Stimulated activated naive B cell treated with anti-CD40 and anti-IgM and Interleukin-4, amounts not matched to agents 10 μg/mL and 1 μg/mL and 100 μg/mL, for 72 hours (primary cell): ENCODE measurements around the gene KCP.
"Not testable (repeated sequence)": the region's sequence is repeated elsewhere in the genome, so short reads cannot be mapped to it uniquely, and the experiment has no call there.

ENCODE experiments used
- ATAC-seq, 2 donors: fragments of 150-1000 bp; cut with Tn5 transposase; replicated peaks; 2 replicates each; pipeline ENCODE4 v1.10.0; 2021; ENCODE audit warnings: moderate library complexity in 1 of 2
- DNase-seq: peaks from one replicate; pipeline ENCODE4 v3.0.0; 2021
- H3K27ac Mint-ChIP-seq: one replicate; pipeline ENCODE4 v1.8.0; 2022; ENCODE audit warnings: mild to moderate bottlenecking, mixed read lengths
- H3K27me3 Mint-ChIP-seq, 2 donors: one replicate each; pipeline ENCODE4 v1.8.0; 2022; ENCODE audit warnings: mixed read lengths in 2 of 2
- H3K36me3 Mint-ChIP-seq, 2 donors: one replicate each; pipeline ENCODE4 v1.8.0; 2022; ENCODE audit warnings: mixed read lengths in 2 of 2, mild to moderate bottlenecking in 1 of 2
- H3K4me1 Mint-ChIP-seq, 2 donors: one replicate each; pipeline ENCODE4 v1.8.0; 2022; ENCODE audit warnings: mixed read lengths in 2 of 2, mild to moderate bottlenecking in 1 of 2
- H3K4me3 Mint-ChIP-seq, 2 donors: one replicate each; pipeline ENCODE4 v1.8.0; 2022; ENCODE audit warnings: mild to moderate bottlenecking in 2 of 2, mixed read lengths in 2 of 2, moderate library complexity in 1 of 2
- H3K9me3 Mint-ChIP-seq, 2 donors: one replicate each; pipeline ENCODE4 v1.8.0; 2022; ENCODE audit warnings: mixed read lengths in 2 of 2, mild to moderate bottlenecking in 1 of 2

The KCP gene

GRCh38 chr7:128943251-128943650 is 32.7 kb upstream of the KCP start:
- H3K9me3 Mint-ChIP-seq, H3K27me3 Mint-ChIP-seq, DNase-seq, H3K27ac Mint-ChIP-seq, ATAC-seq: not testable (repeated sequence)
- H3K4me1 Mint-ChIP-seq = peaks cover 35 to 65% of the 10 kb centered on the region in 2 donors
- H3K4me3 Mint-ChIP-seq = peak overlapping the region in 1 of 2 donors; percentile 61
- peaks cover 54 to 63% of the 10 kb centered on the region in 2 donors for H3K36me3 Mint-ChIP-seq

- no peak for ATAC-seq
- no peak for DNase-seq
- H3K36me3 Mint-ChIP-seq = peaks cover 53 to 58% of the 10 kb centered on the region in 2 donors
- no peaks in the 10 kb centered on the region for H3K9me3 Mint-ChIP-seq
- H3K27me3 Mint-ChIP-seq = no peaks in the 10 kb centered on the region
- peaks cover 31 to 58% of the 10 kb centered on the region in 2 donors for H3K4me1 Mint-ChIP-seq
- H3K4me3 Mint-ChIP-seq = peak overlapping the region; percentile 91 to 99
- peak overlapping the region; percentile 37 for H3K27ac Mint-ChIP-seq
These were observed 31.5 kb upstream of the KCP start for GRCh38 chr7:128941946-128942526.

- no peaks in the 10 kb centered on the region for H3K9me3 Mint-ChIP-seq
- DNase-seq = no peak
- H3K4me1 Mint-ChIP-seq = peaks cover 29 to 58% of the 10 kb centered on the region in 2 donors
- no peaks in the 10 kb centered on the region for H3K27me3 Mint-ChIP-seq
- H3K27ac Mint-ChIP-seq = peak overlapping the region; percentile 96
- H3K36me3 Mint-ChIP-seq = peaks cover 51 to 55% of the 10 kb centered on the region in 2 donors
- no peak for ATAC-seq
- peak overlapping the region; percentile 91 to 99 for H3K4me3 Mint-ChIP-seq
These were observed 30.9 kb upstream of the KCP start for GRCh38 chr7:128941323-128941890.

GRCh38 chr7:128940494-128941322 is 30.2 kb upstream of the KCP start:
- Mint-ChIP-seq H3K4me3 (peak overlapping the region; percentile 91 to 99), H3K36me3 (peaks cover 48 to 50% of the 10 kb centered on the region in 2 donors), H3K27me3 (no peaks in the 10 kb centered on the region), H3K27ac (peak overlapping the region; percentile 96), H3K4me1 (peaks cover 29 to 62% of the 10 kb centered on the region in 2 donors), H3K9me3 (no peaks in the 10 kb centered on the region)
- peak; percentile 90 for DNase-seq
- peak; percentile 64 to 65 for ATAC-seq

- Mint-ChIP-seq H3K27ac (peak overlapping the region; percentile 96), H3K4me1 (peaks cover 35 to 65% of the 10 kb centered on the region in 2 donors)
- peak; percentile 56 for ATAC-seq
These were observed 29.4 kb upstream of the KCP start for GRCh38 chr7:128939861-128940410.

GRCh38 chr7:128939075-128939860 is 28.8 kb upstream of the KCP start:
- Mint-ChIP-seq H3K4me1 (peaks cover 39 to 67% of the 10 kb centered on the region in 2 donors), H3K27me3 (no peaks in the 10 kb centered on the region), H3K27ac (peak overlapping the region; percentile 96), H3K36me3 (peaks cover 39 to 40% of the 10 kb centered on the region in 2 donors), H3K4me3 (peak overlapping the region; percentile 91 to 99), H3K9me3 (no peaks in the 10 kb centered on the region)
- DNase-seq (peak; percentile 90), ATAC-seq (peak; percentile 54 to 55)

More at GRCh38 chr7:128939861-128940410, 29.4 kb upstream of the KCP start:
- peaks cover 40 to 43% of the 10 kb centered on the region in 2 donors for H3K36me3 Mint-ChIP-seq
- peak; percentile 71 for DNase-seq
- no peaks in the 10 kb centered on the region for H3K9me3 Mint-ChIP-seq
- peak overlapping the region; percentile 91 to 99 for H3K4me3 Mint-ChIP-seq
- no peaks in the 10 kb centered on the region for H3K27me3 Mint-ChIP-seq

- H3K4me1 Mint-ChIP-seq = peaks cover 41 to 70% of the 10 kb centered on the region in 2 donors
- peak overlapping the region; percentile 91 to 99 for H3K4me3 Mint-ChIP-seq
- DNase-seq (no peak), ATAC-seq (peak; percentile 17 to 21)
- peak overlapping the region; percentile 96 for H3K27ac Mint-ChIP-seq
- H3K36me3 Mint-ChIP-seq = peaks cover 35 to 39% of the 10 kb centered on the region in 2 donors
- H3K9me3 Mint-ChIP-seq = no peaks in the 10 kb centered on the region
- H3K27me3 Mint-ChIP-seq = no peaks in the 10 kb centered on the region
These were observed 28.1 kb upstream of the KCP start for GRCh38 chr7:128938544-128939074.

- peak; percentile 3 to 4 for ATAC-seq
- H3K36me3 Mint-ChIP-seq = peaks cover 32 to 44% of the 10 kb centered on the region in 2 donors
- H3K4me1 Mint-ChIP-seq = peaks cover 47 to 77% of the 10 kb centered on the region in 2 donors
- peak within 1 kb of the TSS; percentile 96 for H3K27ac Mint-ChIP-seq
- peak within 1 kb of the TSS; percentile 91 to 99 for H3K4me3 Mint-ChIP-seq
- no peaks in the 10 kb centered on the region for H3K27me3 Mint-ChIP-seq
- H3K9me3 Mint-ChIP-seq = peaks cover 0 to 3% of the 10 kb centered on the region in 2 donors
- DNase-seq = peak; percentile 68
These were observed 27.4 kb upstream of the KCP start, which contains the start of gene IRF5 for GRCh38 chr7:128937647-128938543. Gene IRF5, plus strand, starts transcription at chr7:128937927. Its CDS starts 4,155 bp downstream, at chr7:128942082.

- Mint-ChIP-seq H3K4me1 (peaks cover 44 to 80% of the 10 kb centered on the region in 2 donors), H3K9me3 (peaks cover 0 to 3% of the 10 kb centered on the region in 2 donors), H3K4me3 (peak overlapping the region; percentile 91 to 99)
These were observed 26.8 kb upstream of the KCP start for GRCh38 chr7:128937271-128937646.

GRCh38 chr7:128936798-128937197 is 26.3 kb upstream of the KCP start:
- no peak for DNase-seq
- Mint-ChIP-seq H3K27ac (peak overlapping the region; percentile 95), H3K9me3 (peaks cover 0 to 3% of the 10 kb centered on the region in 2 donors), H3K27me3 (no peaks in the 10 kb centered on the region), H3K4me3 (peak overlapping the region; percentile 91 to 99), H3K36me3 (peaks cover 32 to 39% of the 10 kb centered on the region in 2 donors), H3K4me1 (peaks cover 44 to 80% of the 10 kb centered on the region in 2 donors)
- ATAC-seq = no peak

More at GRCh38 chr7:128937271-128937646, 26.8 kb upstream of the KCP start:
- no peak for ATAC-seq
- no peaks in the 10 kb centered on the region for H3K27me3 Mint-ChIP-seq
- H3K27ac Mint-ChIP-seq = peak overlapping the region; percentile 95
- peaks cover 32 to 41% of the 10 kb centered on the region in 2 donors for H3K36me3 Mint-ChIP-seq
- no peak for DNase-seq

- DNase-seq (no peak), ATAC-seq (no peak)
- Mint-ChIP-seq H3K4me3 (peak overlapping the region; percentile 17 to 79), H3K36me3 (peaks cover 20 to 25% of the 10 kb centered on the region in 2 donors), H3K27ac (peak overlapping the region; percentile 94), H3K4me1 (peaks cover 32 to 66% of the 10 kb centered on the region in 2 donors), H3K9me3 (peaks cover 0 to 3% of the 10 kb centered on the region in 2 donors), H3K27me3 (no peaks in the 10 kb centered on the region)
These were observed 24.8 kb upstream of the KCP start for GRCh38 chr7:128935342-128935730.
